Right cardiac atrium (tissue), 5 donors: ENCODE measurements around the gene DNMT3B. TPM values are rescaled to one million over a fixed set of nuclear protein-coding genes. Genes with fewer than 3 reads are reported as not detected.
A peak's percentile ranks its signal among the peaks of the same experiment; 100 is the strongest.

Source experiments
- ATAC-seq, 2 donors: fragments of 200-7000 bp; cut with Tn5 transposase; one replicate each; pipeline versions ENCODE4 v1.8.0 to v1.9.1; 2020; ENCODE audit warnings: moderate library complexity in 2 of 2, mild to moderate bottlenecking in 1 of 2
- DNase-seq, 3 donors: peaks; one replicate each; pipeline ENCODE4 v3.0.0-alpha.2; 2020
- H3K27ac ChIP-seq: one replicate; pipeline ENCODE4 v1.5.1; 2013; ENCODE audit warnings: mild to moderate bottlenecking, low read length, control low read depth, moderate library complexity
- H3K27me3 ChIP-seq: one replicate; pipeline ENCODE4 v1.6.1; 2013; ENCODE audit not compliant: control insufficient read depth, insufficient read depth
- H3K4me1 ChIP-seq: one replicate; pipeline ENCODE4 v1.6.1; 2013; ENCODE audit warnings: low read length; ENCODE audit not compliant: control insufficient read depth, insufficient read depth
- H3K4me3 ChIP-seq: one replicate; pipeline ENCODE4 v1.5.1; 2013; ENCODE audit warnings: low read length, control low read depth
- H3K9me3 ChIP-seq: one replicate; pipeline ENCODE4 v1.6.1; 2013; ENCODE audit warnings: low read length; ENCODE audit not compliant: control insufficient read depth
- WGBS: extraction: QIAGEN DNeasy Blood & Tissue Kit; methylation state at CpG from one replicate; pipeline ENCODE4 v1.1.7; 2013; 5-methylcytosine and 5-hydroxymethylcytosine counted together
- intact Hi-C, 4 donors: fragments of 100-400 bp; cut with DNase I; formaldehyde crosslinking; loops; one replicate each; pipeline versions ENCODE4 v1.11.0 to v1.14.0; 2022 to 2023
- polyA plus RNA-seq: library from polyadenylated mRNA; stranded (reverse); fragments of 200-250 nt; gene quantifications from one replicate; pipeline ENCODE4 v1.2.3, GENCODE V29; 2013
- total RNA-seq, 4 donors: library from RNA; stranded (reverse); fragmentation: NEBNext Ultra II Directional; extraction: Animal tissue kit (Norgen Biotek cat#: 25700); gene quantifications; one replicate each; pipeline ENCODE4 v1.2.1, GENCODE V29; 2021
- donor health status: healthy with polysubstance abuse.
- donor health status: DM: no; HTN: yes; CAD: no.
- donor health status: DM: no; HTN: no; CAD: no.
- donor health status: DM: no; HTN: yes; CAD: no; lungs with severe emphysema.
- donor health status: DM: yes; HTN: yes; CAD: no.

The DNMT3B gene
- total and polyA plus RNA-seq, 5 donors: 0.28 to 0.65 (median 0.57) TPM

GRCh38 chr20:32743237-32744112 lies 18.7 kb upstream of the DNMT3B start, which contains the start of gene COMMD7:
COMMD7 (minus strand) TSS chr20:32743467; CDS start chr20:32743391, 76 bp downstream.
- no peaks in the 10 kb centered on the region for H3K9me3 ChIP-seq
- H3K4me3 ChIP-seq: peak within 1 kb of the TSS; percentile 85
- intact Hi-C loops: no loop called here
- H3K4me1 ChIP-seq: no peaks in the 10 kb centered on the region
- no peaks in the 10 kb centered on the region for H3K27me3 ChIP-seq
- 1% methylated on average over 64 of the region's 64 CpGs for WGBS
- peak; percentile 88 to 92 for ATAC-seq
- DNase-seq: peak; percentile 69 to 89 (median 88)
- peak within 1 kb of the TSS; percentile 44 for H3K27ac ChIP-seq

GRCh38 chr20:32749914-32750637 lies 12.1 kb upstream of the DNMT3B start:
- no peak for DNase-seq
- Histone ChIP-seq H3K27me3 (no peaks in the 10 kb centered on the region), H3K4me3 (no peak overlapping the region), H3K9me3 (no peaks in the 10 kb centered on the region), H3K27ac (no peak overlapping the region), H3K4me1 (peaks cover 2% of the 10 kb centered on the region)
- WGBS: 58% methylated on average over 11 of the region's 11 CpGs
- no peak for ATAC-seq
- intact Hi-C loops: no loop called here

GRCh38 chr20:32751293-32751692 lies 10.9 kb upstream of the DNMT3B start:
- Histone ChIP-seq H3K4me3 (no peak overlapping the region), H3K4me1 (peaks cover 2% of the 10 kb centered on the region), H3K27ac (no peak overlapping the region), H3K9me3 (no peaks in the 10 kb centered on the region), H3K27me3 (no peaks in the 10 kb centered on the region)
- intact Hi-C loops: no loop called here
- DNase-seq (no peak), ATAC-seq (no peak)

- 85% methylated on average over 6 of the region's 6 CpGs for WGBS
- no peaks in the 10 kb centered on the region for H3K9me3 ChIP-seq
- H3K27me3 ChIP-seq: no peaks in the 10 kb centered on the region
- no peak overlapping the region for H3K4me3 ChIP-seq
- H3K4me1 ChIP-seq: peaks cover 2% of the 10 kb centered on the region
- intact Hi-C loops: no loop called here
- no peak overlapping the region for H3K27ac ChIP-seq
- DNase-seq: no peak
- ATAC-seq: no peak
Measured at GRCh38 chr20:32751702-32752457, 10.3 kb upstream of the DNMT3B start.

- ATAC-seq (no peak), DNase-seq (no peak)
- no peak overlapping the region for H3K27ac ChIP-seq
- H3K27me3 ChIP-seq: no peaks in the 10 kb centered on the region
- H3K4me1 ChIP-seq: peaks cover 2% of the 10 kb centered on the region
- intact Hi-C loops: no loop called here
- 60% methylated on average over 10 of the region's 10 CpGs for WGBS
- H3K4me3 ChIP-seq: no peak overlapping the region
- H3K9me3 ChIP-seq: no peaks in the 10 kb centered on the region
Measured at GRCh38 chr20:32752458-32753250, 9.5 kb upstream of the DNMT3B start.

GRCh38 chr20:32753731-32754130 lies 8.5 kb upstream of the DNMT3B start:
- no peak for ATAC-seq
- WGBS: 80% methylated on average over 4 of the region's 4 CpGs
- intact Hi-C loops: no loop called here
- DNase-seq: no peak
- Histone ChIP-seq H3K9me3 (no peaks in the 10 kb centered on the region), H3K4me3 (no peak overlapping the region), H3K4me1 (peaks cover 2% of the 10 kb centered on the region), H3K27me3 (no peaks in the 10 kb centered on the region), H3K27ac (no peak overlapping the region)

GRCh38 chr20:32756156-32756555 lies 6.0 kb upstream of the DNMT3B start:
- Histone ChIP-seq H3K27me3 (no peaks in the 10 kb centered on the region), H3K9me3 (no peaks in the 10 kb centered on the region), H3K4me1 (peaks cover 2% of the 10 kb centered on the region), H3K4me3 (no peak overlapping the region), H3K27ac (no peak overlapping the region)
- 58% methylated on average over 5 of the region's 5 CpGs for WGBS
- intact Hi-C loops: no loop called here
- ATAC-seq (no peak), DNase-seq (no peak)

- intact Hi-C loops: no loop called here
- ATAC-seq: no peak
- H3K4me1 ChIP-seq: no peaks in the 10 kb centered on the region
- no peaks in the 10 kb centered on the region for H3K27me3 ChIP-seq
- H3K4me3 ChIP-seq: peak overlapping the region; percentile 94
- 41% methylated on average over 6 of the region's 6 CpGs for WGBS
- no peaks in the 10 kb centered on the region for H3K9me3 ChIP-seq
- H3K27ac ChIP-seq: no peak overlapping the region
- DNase-seq: no peak
Measured at GRCh38 chr20:32761417-32761830, 761 bp upstream of the DNMT3B start.

GRCh38 chr20:32762754-32763201 lies 593 bp downstream of the DNMT3B start:
- Histone ChIP-seq H3K4me3 (peak overlapping the region; percentile 94), H3K4me1 (no peaks in the 10 kb centered on the region), H3K27me3 (no peaks in the 10 kb centered on the region), H3K27ac (no peak overlapping the region), H3K9me3 (no peaks in the 10 kb centered on the region)
- under 1% methylated on average over 30 of the region's 30 CpGs for WGBS
- ATAC-seq (peak; percentile 8 to 11), DNase-seq (peak in 2 of 3 donors; percentile 57 to 63)
- intact Hi-C loops: no loop called here
